Sigmoid colon (tissue), 7 donors: ENCODE data around the gene JPT2. TPM values are rescaled to one million over a fixed set of nuclear protein-coding genes. Genes with fewer than 3 reads are reported as not detected.

Experiments used
- DNase-seq: peaks from one replicate; pipeline ENCODE4 v3.0.0-alpha.2; 2019
- H3K27ac ChIP-seq, 4 donors: fragments of 200-600 bp; sonication (generic); one replicate each; pipeline ENCODE4 v1.5.1; 2016 to 2019; ENCODE audit warnings: mild to moderate bottlenecking in 1 of 4
- H3K27me3 ChIP-seq, 3 donors: fragments of 200-600 bp; sonication (generic); one replicate each; pipeline ENCODE4 v1.5.1; 2019; ENCODE audit warnings: mild to moderate bottlenecking in 1 of 3
- H3K36me3 ChIP-seq, 4 donors: fragments of 200-600 bp; sonication (generic); one replicate each; pipeline ENCODE4 v1.5.1; 2016 to 2019
- H3K4me1 ChIP-seq, 4 donors: fragments of 200-600 bp; sonication (generic); one replicate each; pipeline ENCODE4 v1.5.1; 2017 to 2019
- H3K4me3 ChIP-seq, 4 donors: fragments of 200-600 bp; sonication (generic); one replicate each; pipeline ENCODE4 v1.5.1; 2017 to 2019; ENCODE audit warnings: mild to moderate bottlenecking in 2 of 4, moderate library complexity in 1 of 4
- H3K9me3 ChIP-seq, 4 donors: fragments of 200-600 bp in 3 of 4; sonication (generic) in 3 of 4; one replicate each; pipeline versions ENCODE4 v1.5.1 to v1.6.1; 2013 to 2019
- EP300 ChIP-seq, 4 donors: sonication (generic); formaldehyde crosslinking; IDR thresholded peaks; one replicate each; pipeline ENCODE4 v1.6.1; 2017; ENCODE audit warnings: antibody characterized with exemption in 4 of 4
- POLR2A ChIP-seq, 2 donors: fragments of 450-650 bp; IDR thresholded peaks; one replicate each; pipeline ENCODE4 v1.6.1; 2016; ENCODE audit warnings: antibody characterized with exemption in 2 of 2, mild to moderate bottlenecking in 2 of 2, moderate library complexity in 2 of 2
- POLR2AphosphoS5 ChIP-seq, 4 donors: sonication (generic); formaldehyde crosslinking; IDR thresholded peaks; one replicate each; pipeline ENCODE4 v1.6.1; 2017; ENCODE audit warnings: antibody characterized with exemption in 4 of 4
- WGBS, 2 donors: extraction: QIAGEN DNeasy Blood & Tissue Kit; methylation state at CpG; one replicate each; pipeline ENCODE4 v1.1.7; 2013; 5-methylcytosine and 5-hydroxymethylcytosine counted together
- intact Hi-C: fragments of 100-400 bp; cut with DNase I; formaldehyde crosslinking; loops from one replicate; pipeline ENCODE4 v1.15.1; 2023
- polyA plus RNA-seq, 3 donors: library from polyadenylated mRNA; stranded (reverse); fragments of 200-250 nt; gene quantifications; one replicate each; pipeline ENCODE4 v1.2.3, GENCODE V29; 2013
- total RNA-seq, 4 donors: library from RNA; depleted of rRNA; stranded (reverse); fragments of >200 nt; gene quantifications; one replicate each; pipeline ENCODE4 v1.1.0, GENCODE V29; 2016
- TF ChIP-seq, protein P1 (sequence below), 4 experiments: fragments of 450-650 bp in 3 of 4; fragments of 200-600 bp in 1 of 4; IDR thresholded peaks; one replicate each; pipeline ENCODE4 v1.5.1; 2016 to 2019; ENCODE audit warnings: antibody characterized with exemption in 4 of 4, mild to moderate bottlenecking in 3 of 4, moderate library complexity in 2 of 4
- donor health status: healthy with polysubstance abuse.
- donor health status: Bipolar disorder and iron deficiency.
- donor health status: healthy.

The JPT2 gene
- total and polyA plus RNA-seq, 7 donors = 12.4 to 53.7 (median 18.1) TPM

DNA sequence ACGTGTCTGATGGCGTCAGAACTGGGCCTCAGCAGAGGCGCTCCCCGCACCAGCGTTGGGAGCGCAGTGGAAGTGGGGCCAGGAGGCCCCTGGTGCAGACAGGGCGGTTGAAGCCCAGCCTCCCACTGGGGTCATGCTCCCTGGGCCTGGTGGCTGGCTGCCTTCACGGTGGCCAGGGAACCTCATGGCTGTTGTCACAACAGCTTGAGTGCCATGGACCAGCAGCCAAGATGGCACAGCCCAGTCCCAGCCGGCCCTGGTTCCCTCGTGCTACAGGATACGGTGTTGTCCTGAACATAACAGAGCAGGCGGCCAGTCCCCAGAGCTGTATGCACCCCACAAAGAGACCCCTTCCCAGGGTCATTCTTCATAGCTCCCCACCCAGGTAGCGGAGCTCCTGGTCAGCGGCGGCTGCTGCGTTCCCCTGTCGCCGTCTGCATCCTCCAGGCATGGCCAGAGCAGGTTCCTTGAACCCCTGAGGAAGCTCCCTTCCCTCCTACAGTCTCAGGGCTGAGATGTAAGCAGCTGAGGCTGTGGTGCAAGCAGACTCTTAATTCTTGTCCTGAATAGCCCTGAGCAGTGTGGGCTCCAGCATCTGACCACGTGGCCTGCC is 63.6 kb downstream of the JPT2 start:
- 95 to 96% methylated on average over 19 of the region's 19 CpGs for WGBS, 2 donors
- Histone ChIP-seq H3K4me3 (no peak overlapping the region), H3K27me3 (no peaks in the 10 kb centered on the region), H3K4me1 (no peaks in the 10 kb centered on the region), H3K36me3 (peaks cover 14 to 53% (median 19%) of the 10 kb centered on the region in 4 donors), H3K27ac (no peak overlapping the region), H3K9me3 (no peaks in the 10 kb centered on the region)
- TF ChIP-seq POLR2AphosphoS5 (IDR thresholded peaks at IDR 0.05) = no peak
- intact Hi-C loops = no loop called here
- DNase-seq = no peak

DNA sequence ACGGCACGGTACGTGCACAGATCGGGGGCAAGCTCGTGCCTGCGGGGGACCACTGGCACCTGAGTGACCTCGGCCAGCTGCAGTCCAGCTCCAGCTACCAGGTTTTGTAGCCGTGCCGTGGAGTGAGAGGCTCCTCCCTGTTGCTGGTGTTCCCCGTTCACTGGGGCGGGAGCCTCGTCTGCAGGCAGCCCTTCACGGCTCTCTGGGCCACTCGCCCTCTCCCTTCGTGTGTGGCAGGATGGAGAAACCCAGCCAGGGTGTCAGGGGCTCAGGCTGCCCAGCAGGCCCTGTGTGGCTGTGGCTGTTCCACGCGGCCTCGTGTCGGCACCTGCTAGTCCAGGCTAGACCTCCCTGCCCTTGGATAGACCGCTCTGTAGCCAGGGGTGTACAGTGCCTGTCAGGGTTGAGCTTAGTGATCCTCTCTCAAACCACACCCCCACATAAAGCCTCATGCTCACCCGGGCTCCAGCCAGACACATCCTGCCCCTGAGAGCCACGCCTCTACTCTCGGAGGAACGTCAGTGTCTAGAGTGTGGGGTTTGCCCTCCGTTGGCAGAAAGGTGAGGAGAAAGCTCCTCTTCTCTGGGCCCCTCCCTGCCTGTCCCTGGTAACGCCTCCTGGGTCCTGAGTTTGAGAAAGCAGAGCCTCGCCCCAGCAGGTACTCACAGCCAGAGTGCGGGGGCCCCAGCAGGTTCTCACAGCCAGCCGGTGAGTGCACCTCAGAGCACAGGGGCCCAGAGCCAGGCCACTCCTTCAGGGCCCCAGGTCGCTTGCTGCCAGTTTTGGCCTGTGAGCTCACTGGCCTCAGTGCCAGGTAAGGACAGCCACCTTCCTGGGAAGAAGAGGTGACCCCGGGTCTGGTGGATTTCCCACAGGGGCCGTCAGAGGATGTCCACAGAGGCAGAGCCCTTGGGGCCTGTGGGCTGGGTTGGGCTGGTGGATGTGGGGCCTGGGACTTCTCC is 65.6 kb downstream of the JPT2 start:
- no peak for TF ChIP-seq POLR2A (IDR thresholded peaks at IDR 0.05)
- no peak for TF ChIP-seq POLR2AphosphoS5 (IDR thresholded peaks at IDR 0.05)
- TF ChIP-seq, protein P1, sequence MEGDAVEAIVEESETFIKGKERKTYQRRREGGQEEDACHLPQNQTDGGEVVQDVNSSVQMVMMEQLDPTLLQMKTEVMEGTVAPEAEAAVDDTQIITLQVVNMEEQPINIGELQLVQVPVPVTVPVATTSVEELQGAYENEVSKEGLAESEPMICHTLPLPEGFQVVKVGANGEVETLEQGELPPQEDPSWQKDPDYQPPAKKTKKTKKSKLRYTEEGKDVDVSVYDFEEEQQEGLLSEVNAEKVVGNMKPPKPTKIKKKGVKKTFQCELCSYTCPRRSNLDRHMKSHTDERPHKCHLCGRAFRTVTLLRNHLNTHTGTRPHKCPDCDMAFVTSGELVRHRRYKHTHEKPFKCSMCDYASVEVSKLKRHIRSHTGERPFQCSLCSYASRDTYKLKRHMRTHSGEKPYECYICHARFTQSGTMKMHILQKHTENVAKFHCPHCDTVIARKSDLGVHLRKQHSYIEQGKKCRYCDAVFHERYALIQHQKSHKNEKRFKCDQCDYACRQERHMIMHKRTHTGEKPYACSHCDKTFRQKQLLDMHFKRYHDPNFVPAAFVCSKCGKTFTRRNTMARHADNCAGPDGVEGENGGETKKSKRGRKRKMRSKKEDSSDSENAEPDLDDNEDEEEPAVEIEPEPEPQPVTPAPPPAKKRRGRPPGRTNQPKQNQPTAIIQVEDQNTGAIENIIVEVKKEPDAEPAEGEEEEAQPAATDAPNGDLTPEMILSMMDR (IDR thresholded peaks at IDR 0.05) = no peak
- TF ChIP-seq EP300 (IDR thresholded peaks at IDR 0.05) = no peak
- intact Hi-C loops = no loop called here
- WGBS, 2 donors = 91 to 92% methylated on average over 32 of the region's 32 CpGs
- no peak for DNase-seq
- H3K9me3 ChIP-seq = no peaks in the 10 kb centered on the region
- no peak overlapping the region for H3K4me3 ChIP-seq
- no peaks in the 10 kb centered on the region for H3K27me3 ChIP-seq
- H3K4me1 ChIP-seq = no peaks in the 10 kb centered on the region
- H3K27ac ChIP-seq = no peak overlapping the region
- peaks cover 29 to 73% (median 37%) of the 10 kb centered on the region in 4 donors for H3K36me3 ChIP-seq

- Histone ChIP-seq H3K4me1 (no peaks in the 10 kb centered on the region), H3K36me3 (peaks cover 34 to 81% (median 44%) of the 10 kb centered on the region in 4 donors), H3K27me3 (no peaks in the 10 kb centered on the region), H3K4me3 (no peak overlapping the region), H3K27ac (no peak overlapping the region), H3K9me3 (no peaks in the 10 kb centered on the region)
- TF ChIP-seq POLR2AphosphoS5 (IDR thresholded peaks at IDR 0.05) = no peak
- TF ChIP-seq EP300 (IDR thresholded peaks at IDR 0.05) = no peak
- TF ChIP-seq POLR2A (IDR thresholded peaks at IDR 0.05) = no peak
- TF ChIP-seq, protein P1 (IDR thresholded peaks at IDR 0.05) = no peak
- 93 to 95% methylated on average over 24 of the region's 24 CpGs for WGBS, 2 donors
- DNase-seq = no peak
- intact Hi-C loops = no loop called here
Observed at GRCh38 chr16:1744338-1744840, 66.3 kb downstream of the JPT2 start.

GRCh38 chr16:1745181-1745899 is 67.3 kb downstream of the JPT2 start:
- Histone ChIP-seq H3K27me3 (no peaks in the 10 kb centered on the region), H3K9me3 (no peaks in the 10 kb centered on the region), H3K36me3 (peaks cover 40 to 88% (median 47%) of the 10 kb centered on the region in 4 donors), H3K27ac (no peak overlapping the region), H3K4me1 (no peaks in the 10 kb centered on the region), H3K4me3 (no peak overlapping the region)
- TF ChIP-seq, protein P1 (IDR thresholded peaks at IDR 0.05) = no peak
- no peak for TF ChIP-seq POLR2A (IDR thresholded peaks at IDR 0.05)
- no peak for TF ChIP-seq EP300 (IDR thresholded peaks at IDR 0.05)
- TF ChIP-seq POLR2AphosphoS5 (IDR thresholded peaks at IDR 0.05) = no peak
- no peak for DNase-seq
- intact Hi-C loops = no loop called here
- WGBS, 2 donors = 90 to 93% methylated on average over 25 of the region's 25 CpGs
